Vagina (tissue), 2 donors: ENCODE measurements around the gene PML.

Experiments
- POLR2A ChIP-seq, 2 donors: fragments of 450-650 bp; IDR thresholded peaks; one replicate each; pipeline ENCODE4 v1.6.1; 2017; ENCODE audit warnings: antibody characterized with exemption in 2 of 2, mild to moderate bottlenecking in 2 of 2, moderate library complexity in 2 of 2
- POLR2AphosphoS5 ChIP-seq, 2 donors: sonication (generic); formaldehyde crosslinking; IDR thresholded peaks; one replicate each; pipeline ENCODE4 v1.9.0; 2017; ENCODE audit warnings: antibody characterized with exemption in 2 of 2, mild to moderate bottlenecking in 2 of 2, low read depth in 1 of 2; ENCODE audit not compliant: insufficient read depth in 1 of 2
- TF ChIP-seq, protein P1 (sequence below), 3 experiments: fragments of 450-650 bp in 2 of 3; fragments of 200-600 bp in 1 of 3; sonication (generic) in 1 of 3; IDR thresholded peaks; one replicate each; pipeline ENCODE4 v1.5.1; 2017 to 2019; ENCODE audit warnings: antibody characterized with exemption in 3 of 3, mild to moderate bottlenecking in 2 of 3, moderate library complexity in 2 of 3

DNA sequence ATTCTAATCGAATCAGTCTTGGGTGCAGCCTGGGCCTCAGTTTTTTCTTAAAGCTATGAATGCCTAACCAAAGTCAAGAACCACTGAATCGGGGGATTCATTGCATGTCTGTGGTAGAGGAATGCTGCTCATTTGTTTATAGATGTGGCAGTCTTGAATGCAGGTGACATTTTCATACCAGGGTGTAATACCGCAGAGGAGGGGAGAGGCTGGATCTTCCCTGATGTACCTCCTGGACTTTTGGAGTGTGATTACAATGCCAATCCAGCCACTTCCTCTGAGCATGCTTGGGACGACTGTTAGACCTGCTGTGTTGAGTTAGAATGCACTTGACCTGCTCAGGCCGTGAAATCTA, 45.1 kb downstream of the PML start:
- TF ChIP-seq, protein P1, sequence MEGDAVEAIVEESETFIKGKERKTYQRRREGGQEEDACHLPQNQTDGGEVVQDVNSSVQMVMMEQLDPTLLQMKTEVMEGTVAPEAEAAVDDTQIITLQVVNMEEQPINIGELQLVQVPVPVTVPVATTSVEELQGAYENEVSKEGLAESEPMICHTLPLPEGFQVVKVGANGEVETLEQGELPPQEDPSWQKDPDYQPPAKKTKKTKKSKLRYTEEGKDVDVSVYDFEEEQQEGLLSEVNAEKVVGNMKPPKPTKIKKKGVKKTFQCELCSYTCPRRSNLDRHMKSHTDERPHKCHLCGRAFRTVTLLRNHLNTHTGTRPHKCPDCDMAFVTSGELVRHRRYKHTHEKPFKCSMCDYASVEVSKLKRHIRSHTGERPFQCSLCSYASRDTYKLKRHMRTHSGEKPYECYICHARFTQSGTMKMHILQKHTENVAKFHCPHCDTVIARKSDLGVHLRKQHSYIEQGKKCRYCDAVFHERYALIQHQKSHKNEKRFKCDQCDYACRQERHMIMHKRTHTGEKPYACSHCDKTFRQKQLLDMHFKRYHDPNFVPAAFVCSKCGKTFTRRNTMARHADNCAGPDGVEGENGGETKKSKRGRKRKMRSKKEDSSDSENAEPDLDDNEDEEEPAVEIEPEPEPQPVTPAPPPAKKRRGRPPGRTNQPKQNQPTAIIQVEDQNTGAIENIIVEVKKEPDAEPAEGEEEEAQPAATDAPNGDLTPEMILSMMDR (IDR thresholded peaks at IDR 0.05) = no peak
- TF ChIP-seq POLR2AphosphoS5 (IDR thresholded peaks at IDR 0.05; ENCODE audit: insufficient read depth in 1 of 2, low read depth in 1 of 2) (no peak), POLR2A (IDR thresholded peaks at IDR 0.05) (no peak)
